ENCODE measurements around the gene CHST14. TPM values are rescaled to one million over a fixed set of nuclear protein-coding genes. Genes with fewer than 3 reads are reported as not detected.
A peak's percentile ranks its signal among the peaks of the same experiment; 100 is the strongest.

CHST14 gene
- total RNA-seq, 4 donors from 2014 or later = 2.9 to 8.8 (median 4.1) TPM; not detected in 1

DNA sequence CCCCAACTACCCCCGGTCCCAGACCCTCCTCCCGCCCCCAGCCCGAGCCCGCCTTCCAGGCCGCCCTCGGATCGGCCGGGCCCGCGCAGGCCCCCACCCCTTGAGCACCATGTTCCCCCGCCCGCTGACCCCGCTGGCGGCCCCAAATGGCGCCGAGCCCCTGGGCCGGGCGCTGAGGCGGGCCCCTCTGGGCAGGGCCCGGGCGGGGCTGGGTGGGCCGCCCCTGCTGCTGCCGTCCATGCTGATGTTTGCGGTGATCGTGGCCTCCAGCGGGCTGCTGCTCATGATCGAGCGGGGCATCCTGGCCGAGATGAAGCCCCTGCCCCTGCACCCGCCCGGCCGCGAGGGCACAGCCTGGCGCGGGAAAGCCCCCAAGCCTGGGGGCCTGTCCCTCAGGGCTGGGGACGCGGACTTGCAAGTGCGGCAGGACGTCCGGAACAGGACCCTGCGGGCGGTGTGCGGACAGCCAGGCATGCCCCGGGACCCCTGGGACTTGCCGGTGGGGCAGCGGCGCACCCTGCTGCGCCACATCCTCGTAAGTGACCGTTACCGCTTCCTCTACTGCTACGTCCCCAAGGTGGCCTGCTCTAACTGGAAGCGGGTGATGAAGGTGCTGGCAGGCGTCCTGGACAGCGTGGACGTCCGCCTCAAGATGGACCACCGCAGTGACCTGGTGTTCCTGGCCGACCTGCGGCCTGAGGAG is 472 bp downstream of the CHST14 start:
- H3K4me1 ChIP-seq = peaks cover 3 to 19% (median 10%) of the 10 kb centered on the region in 4 donors
- H3K4me3 ChIP-seq = peak overlapping the region; percentile 70 to 92 (median 80)
- intact Hi-C loops (cut with DNase I; ENCODE audit: low total_unique reads) (no loop called here), in situ Hi-C loops (cut with MboI; ENCODE audit: low pct_ligation_motif_present in 1 of 4, low pct_unique_long_range_greater_than_20kb in 1 of 4, low sequenced_read_pairs in 3 of 4) (no loop called here)
- no peaks in the 10 kb centered on the region for H3K27me3 ChIP-seq
- 1% methylated on average over 31 of the region's 60 CpGs; no CpG with 5 or more reads in 1 of the 2 donors for WGBS, 2 donors (ENCODE audit: low coverage in 1 of 2)
- no peaks in the 10 kb centered on the region for H3K36me3 ChIP-seq
- TF ChIP-seq POLR2AphosphoS5 (IDR thresholded peaks at IDR 0.05) (peak in 1 of 3 donors; percentile 12), POLR2A (IDR thresholded peaks at IDR 0.05) (no peak), EP300 (IDR thresholded peaks at IDR 0.05; ENCODE audit: low read depth) (no peak)
- TF ChIP-seq, protein P1, sequence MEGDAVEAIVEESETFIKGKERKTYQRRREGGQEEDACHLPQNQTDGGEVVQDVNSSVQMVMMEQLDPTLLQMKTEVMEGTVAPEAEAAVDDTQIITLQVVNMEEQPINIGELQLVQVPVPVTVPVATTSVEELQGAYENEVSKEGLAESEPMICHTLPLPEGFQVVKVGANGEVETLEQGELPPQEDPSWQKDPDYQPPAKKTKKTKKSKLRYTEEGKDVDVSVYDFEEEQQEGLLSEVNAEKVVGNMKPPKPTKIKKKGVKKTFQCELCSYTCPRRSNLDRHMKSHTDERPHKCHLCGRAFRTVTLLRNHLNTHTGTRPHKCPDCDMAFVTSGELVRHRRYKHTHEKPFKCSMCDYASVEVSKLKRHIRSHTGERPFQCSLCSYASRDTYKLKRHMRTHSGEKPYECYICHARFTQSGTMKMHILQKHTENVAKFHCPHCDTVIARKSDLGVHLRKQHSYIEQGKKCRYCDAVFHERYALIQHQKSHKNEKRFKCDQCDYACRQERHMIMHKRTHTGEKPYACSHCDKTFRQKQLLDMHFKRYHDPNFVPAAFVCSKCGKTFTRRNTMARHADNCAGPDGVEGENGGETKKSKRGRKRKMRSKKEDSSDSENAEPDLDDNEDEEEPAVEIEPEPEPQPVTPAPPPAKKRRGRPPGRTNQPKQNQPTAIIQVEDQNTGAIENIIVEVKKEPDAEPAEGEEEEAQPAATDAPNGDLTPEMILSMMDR (IDR thresholded peaks at IDR 0.05) = no peak
- H3K27ac ChIP-seq = peak overlapping the region; percentile 88 to 92 (median 90)
- H3K9me3 ChIP-seq = no peaks in the 10 kb centered on the region
- DNase-seq = peak; percentile 36

DNA sequence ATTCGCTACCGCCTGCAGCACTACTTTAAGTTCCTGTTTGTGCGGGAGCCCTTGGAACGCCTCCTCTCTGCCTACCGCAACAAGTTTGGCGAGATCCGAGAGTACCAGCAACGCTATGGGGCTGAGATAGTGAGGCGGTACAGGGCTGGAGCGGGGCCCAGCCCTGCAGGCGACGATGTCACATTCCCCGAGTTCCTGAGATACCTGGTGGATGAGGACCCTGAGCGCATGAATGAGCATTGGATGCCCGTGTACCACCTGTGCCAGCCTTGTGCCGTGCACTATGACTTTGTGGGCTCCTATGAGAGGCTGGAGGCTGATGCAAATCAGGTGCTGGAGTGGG is 995 bp downstream of the CHST14 start:
- Histone ChIP-seq H3K9me3 (no peaks in the 10 kb centered on the region), H3K4me3 (peak overlapping the region; percentile 70 to 92 (median 80)), H3K4me1 (peaks cover 3 to 19% (median 9%) of the 10 kb centered on the region in 4 donors), H3K36me3 (no peaks in the 10 kb centered on the region), H3K27ac (peak overlapping the region; percentile 88 to 92 (median 90)), H3K27me3 (no peaks in the 10 kb centered on the region)
- TF ChIP-seq POLR2A (IDR thresholded peaks at IDR 0.05) = no peak
- TF ChIP-seq, protein P1 (IDR thresholded peaks at IDR 0.05) = no peak
- no peak for TF ChIP-seq POLR2AphosphoS5 (IDR thresholded peaks at IDR 0.05)
- TF ChIP-seq EP300 (IDR thresholded peaks at IDR 0.05; ENCODE audit: low read depth) = no peak
- peak; percentile 23 for DNase-seq
- in situ Hi-C loops (cut with MboI; ENCODE audit: low pct_ligation_motif_present in 1 of 4, low pct_unique_long_range_greater_than_20kb in 1 of 4, low sequenced_read_pairs in 3 of 4) (no loop called here), intact Hi-C loops (cut with DNase I; ENCODE audit: low total_unique reads) (no loop called here)
- 8% methylated on average over 14 of the region's 16 CpGs; no CpG with 5 or more reads in 1 of the 2 donors for WGBS, 2 donors (ENCODE audit: low coverage in 1 of 2)

DNA sequence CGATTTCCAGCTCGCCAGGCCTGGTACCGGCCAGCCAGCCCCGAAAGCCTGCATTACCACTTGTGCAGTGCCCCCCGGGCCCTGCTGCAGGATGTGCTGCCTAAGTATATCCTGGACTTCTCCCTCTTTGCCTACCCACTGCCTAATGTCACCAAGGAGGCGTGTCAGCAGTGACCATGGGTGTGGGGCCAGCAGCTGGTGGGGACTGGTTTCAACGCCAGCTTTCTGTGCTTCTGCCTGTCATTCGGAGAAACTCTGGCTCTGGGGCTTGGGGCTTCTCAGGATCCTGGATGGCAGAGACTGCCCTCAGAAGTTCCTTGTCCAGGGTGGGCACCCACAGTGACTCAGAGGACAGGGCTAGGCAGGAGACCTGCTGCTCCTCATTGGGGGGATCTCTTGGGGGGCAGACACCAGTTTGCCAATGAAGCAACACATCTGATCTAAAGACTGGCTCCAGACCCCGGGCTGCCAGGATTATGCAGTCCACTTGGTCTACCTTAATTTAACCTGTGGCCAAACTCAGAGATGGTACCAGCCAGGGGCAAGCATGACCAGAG is 1.5 kb downstream of the CHST14 start:
- no peak overlapping the region for H3K27ac ChIP-seq
- no peak for DNase-seq
- H3K4me1 ChIP-seq = peaks cover 3 to 19% (median 9%) of the 10 kb centered on the region in 4 donors
- TF ChIP-seq, protein P1 (IDR thresholded peaks at IDR 0.05) = no peak
- TF ChIP-seq POLR2AphosphoS5 (IDR thresholded peaks at IDR 0.05) = no peak
- TF ChIP-seq EP300 (IDR thresholded peaks at IDR 0.05; ENCODE audit: low read depth) = no peak
- TF ChIP-seq POLR2A (IDR thresholded peaks at IDR 0.05) = no peak
- intact Hi-C loops (cut with DNase I; ENCODE audit: low total_unique reads) (no loop called here), in situ Hi-C loops (cut with MboI; ENCODE audit: low pct_ligation_motif_present in 1 of 4, low pct_unique_long_range_greater_than_20kb in 1 of 4, low sequenced_read_pairs in 3 of 4) (no loop called here)
- no peaks in the 10 kb centered on the region for H3K9me3 ChIP-seq
- peak overlapping the region in 1 of 4 donors; percentile 72 for H3K4me3 ChIP-seq
- 72% methylated on average over 9 of the region's 9 CpGs; no CpG with 5 or more reads in 1 of the 2 donors for WGBS, 2 donors (ENCODE audit: low coverage in 1 of 2)
- H3K27me3 ChIP-seq = no peaks in the 10 kb centered on the region
- no peaks in the 10 kb centered on the region for H3K36me3 ChIP-seq

DNA sequence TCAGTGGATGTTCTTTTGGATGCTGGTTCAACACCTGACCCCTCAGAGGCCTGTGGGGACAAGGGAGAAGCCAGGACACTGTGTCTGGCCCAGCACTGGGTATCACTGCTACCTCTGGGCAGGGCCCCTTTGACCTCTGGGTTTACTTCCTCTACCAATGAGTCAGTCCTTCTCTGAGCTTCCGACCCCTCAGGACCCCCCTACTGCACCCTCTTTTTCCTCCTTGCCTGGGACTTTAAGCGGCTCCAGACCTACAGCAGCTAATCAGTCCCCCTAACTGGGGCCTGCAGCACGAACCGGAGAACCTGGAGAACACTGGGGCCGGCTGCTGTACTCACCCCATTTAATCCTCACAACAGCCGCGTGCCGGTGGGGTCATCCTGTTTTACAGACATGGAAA is 3.8 kb downstream of the CHST14 start:
- H3K4me1 ChIP-seq = peaks cover 3 to 19% (median 9%) of the 10 kb centered on the region in 4 donors
- H3K27me3 ChIP-seq = no peaks in the 10 kb centered on the region
- no peak for TF ChIP-seq POLR2A (IDR thresholded peaks at IDR 0.05)
- H3K36me3 ChIP-seq = no peaks in the 10 kb centered on the region
- intact Hi-C loops (cut with DNase I; ENCODE audit: low total_unique reads) = no loop called here
- in situ Hi-C loops (cut with MboI; ENCODE audit: low pct_ligation_motif_present in 1 of 4, low pct_unique_long_range_greater_than_20kb in 1 of 4, low sequenced_read_pairs in 3 of 4) = no loop called here
- H3K9me3 ChIP-seq = no peaks in the 10 kb centered on the region
- H3K27ac ChIP-seq = no peak overlapping the region
- DNase-seq = no peak
- WGBS, 2 donors (ENCODE audit: low coverage in 1 of 2) = 73% methylated on average over 8 of the region's 8 CpGs; no CpG with 5 or more reads in 1 of the 2 donors
- no peak overlapping the region for H3K4me3 ChIP-seq

Measured in transverse colon (tissue), 4 donors.